Fibroblast of the aortic adventitia (primary cell): Measurements from ENCODE around the gene MYH7. TPM values are rescaled to one million over a fixed set of nuclear protein-coding genes. Genes with fewer than 3 reads are reported as not detected.

Source experiments
- DNase-seq: peaks from one replicate; pipeline ENCODE4 v3.0.0-alpha.2; 2010; ENCODE audit warnings: low read depth
- H3K4me3 ChIP-seq: 2 replicates; pipeline ENCODE4 v1.5.1; 2011; ENCODE audit warnings: low read depth, mild to moderate bottlenecking, control low read depth, low read length, moderate library complexity
- CTCF ChIP-seq: IDR thresholded peaks from 2 replicates; pipeline ENCODE4 v1.5.1; 2011; ENCODE audit warnings: mild to moderate bottlenecking, low read length, control low read depth, inconsistent platforms; ENCODE audit not compliant: insufficient read depth
- total RNA-seq: library from RNA; depleted of rRNA; stranded (reverse); fragments of >200 nt; gene quantifications from 2 replicates; pipeline ENCODE4 v1.2.3, GENCODE V29; 2012; ENCODE audit warnings: low replicate concordance

MYH7 gene
- total RNA-seq, 1 donor, result not detected

- DNase-seq, result no peak
- H3K4me3 ChIP-seq, result no peak overlapping the region
- no peak for TF ChIP-seq CTCF
Observed at GRCh38 chr14:23447361-23448350, 12.2 kb upstream of the MYH7 start.

- H3K4me3 ChIP-seq, result no peak overlapping the region
- no peak for DNase-seq
- TF ChIP-seq CTCF, result no peak
Observed at GRCh38 chr14:23446291-23446851, 10.9 kb upstream of the MYH7 start.

- no peak for TF ChIP-seq CTCF
- H3K4me3 ChIP-seq, result no peak overlapping the region
- DNase-seq, result no peak
Observed at GRCh38 chr14:23445773-23446172, 10.3 kb upstream of the MYH7 start.

- TF ChIP-seq CTCF, result no peak
- H3K4me3 ChIP-seq, result no peak overlapping the region
- DNase-seq, result no peak
Observed at GRCh38 chr14:23444314-23444713, 8.9 kb upstream of the MYH7 start.

- DNase-seq, result no peak
- no peak for TF ChIP-seq CTCF
- no peak overlapping the region for H3K4me3 ChIP-seq
Observed at GRCh38 chr14:23443881-23444280, 8.4 kb upstream of the MYH7 start.

- TF ChIP-seq CTCF, result no peak
- no peak for DNase-seq
- H3K4me3 ChIP-seq, result no peak overlapping the region
Observed at GRCh38 chr14:23443411-23443812, 8.0 kb upstream of the MYH7 start.
